ENCODE data around the gene MEAF6.

Gene MEAF6

DNA sequence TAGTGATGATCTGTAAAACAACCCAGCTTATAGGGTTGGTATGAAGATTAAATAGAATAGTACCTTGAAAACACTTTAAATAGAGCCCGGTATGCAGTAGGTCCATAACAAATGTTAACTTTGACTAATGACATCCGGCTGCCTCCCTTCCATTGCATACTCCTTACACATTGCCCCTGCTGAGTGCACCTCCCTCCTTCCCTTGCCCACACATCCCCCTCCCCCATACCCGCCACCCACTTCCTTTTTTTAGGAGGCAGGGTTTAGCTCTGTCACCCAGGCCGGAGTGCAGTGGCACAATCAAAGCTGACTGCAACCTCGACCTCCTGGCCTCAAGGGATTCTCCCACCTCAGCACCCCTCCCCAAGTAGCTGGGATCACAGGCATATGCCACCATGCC lies 64.6 kb downstream of the MEAF6 start:
- DNase-seq = no peak
- intact Hi-C loops (cut with DNase I) = no loop called here

DNA sequence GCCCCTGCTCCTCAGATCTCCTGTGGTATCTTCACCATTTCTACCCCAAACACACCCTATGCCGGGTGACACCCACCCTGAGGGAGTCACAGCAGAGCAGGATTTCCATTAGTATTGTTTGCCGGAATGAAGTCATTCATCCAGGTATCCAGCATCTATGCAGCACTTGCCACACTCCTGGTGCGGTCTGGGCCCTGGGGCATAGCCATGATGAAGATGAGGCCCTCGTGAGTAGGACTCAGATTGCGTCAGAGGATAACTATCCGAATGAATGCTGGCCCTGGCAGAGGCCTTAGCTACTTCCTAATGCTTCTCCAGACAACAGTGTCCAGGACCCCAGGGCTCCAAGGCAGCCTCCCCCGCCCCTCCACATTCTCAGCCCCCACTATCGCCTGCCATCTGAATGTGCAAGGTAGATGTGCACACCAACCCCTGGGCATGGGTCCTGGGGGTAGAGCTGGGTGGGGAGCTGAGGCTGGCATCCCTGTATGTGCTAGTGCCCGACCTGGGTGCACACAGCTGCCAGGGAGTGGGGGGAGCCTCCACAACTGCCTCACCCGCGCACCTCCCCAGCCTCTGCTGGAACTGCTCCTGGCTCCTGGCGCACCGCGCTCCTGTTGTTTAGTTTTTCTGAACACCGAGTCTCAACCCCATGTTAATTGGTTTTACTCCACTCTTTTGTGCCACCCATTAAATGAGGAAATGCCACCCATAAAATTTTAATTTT lies 65.7 kb downstream of the MEAF6 start:
- DNase-seq = no peak
- intact Hi-C loops (cut with DNase I) = no loop called here

DNA sequence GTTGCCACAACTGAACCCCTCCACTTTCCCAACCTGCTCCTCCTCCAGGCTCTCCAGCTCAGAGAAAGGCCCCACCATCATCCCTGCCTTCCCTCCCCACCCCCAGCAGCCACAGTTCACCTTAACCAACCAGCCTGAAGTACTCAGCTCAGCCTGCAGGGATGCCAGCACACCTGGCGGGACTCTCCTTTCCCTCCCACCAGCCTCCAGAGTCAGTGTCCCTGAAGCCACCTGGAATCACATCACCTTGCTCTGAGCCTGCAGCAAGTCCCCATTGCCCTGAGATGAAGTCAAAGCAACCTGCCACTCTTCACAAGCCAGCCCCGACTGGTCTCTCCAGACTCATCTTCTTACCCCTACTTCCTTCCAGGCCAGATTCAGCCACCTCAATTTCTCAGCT lies 66.4 kb downstream of the MEAF6 start:
- intact Hi-C loops (cut with DNase I) = no loop called here
- no peak for DNase-seq

DNA sequence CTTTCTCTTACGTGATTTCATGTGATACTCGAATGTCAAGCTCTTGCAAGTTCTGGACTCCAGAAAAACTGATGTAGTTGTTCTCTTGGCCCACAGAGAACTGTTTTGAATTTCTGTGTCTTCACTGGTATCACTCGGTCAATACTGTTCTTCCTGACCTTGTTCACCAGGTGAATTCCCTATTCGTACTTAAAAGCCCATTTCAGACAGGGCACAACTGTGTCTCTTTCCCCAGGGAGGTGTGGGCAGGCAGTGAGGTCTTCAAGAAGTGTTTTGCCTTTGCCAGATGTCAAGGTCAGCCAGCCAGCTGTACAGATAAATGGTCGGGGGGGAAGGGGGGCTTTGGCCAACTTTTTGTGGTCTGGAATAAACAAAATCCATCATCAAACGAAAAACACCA lies 67.7 kb downstream of the MEAF6 start:
- intact Hi-C loops (cut with DNase I) = no loop called here
- DNase-seq = no peak

DNA sequence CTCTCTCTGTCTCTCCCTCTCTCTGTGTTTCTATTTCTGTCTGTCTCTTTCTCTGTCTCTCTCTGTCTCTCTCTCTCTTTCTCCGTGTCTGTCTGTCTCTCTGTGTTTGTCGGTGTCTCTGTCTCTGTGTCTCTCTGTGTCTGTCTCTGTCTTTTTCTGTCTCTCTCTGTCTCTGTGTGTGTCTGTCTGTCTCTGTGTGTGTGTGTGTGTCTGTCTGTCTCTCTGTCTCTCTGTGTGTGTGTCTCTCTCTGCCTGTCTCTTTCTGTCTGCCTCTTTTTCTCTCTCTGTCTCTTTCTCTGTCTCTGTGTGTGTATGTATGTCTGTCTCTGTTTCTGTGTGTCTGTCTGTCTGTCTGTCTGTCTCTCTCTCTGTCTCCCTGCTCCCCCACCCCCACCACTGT lies 71.9 kb downstream of the MEAF6 start:
- no peak for DNase-seq
- intact Hi-C loops (cut with DNase I) = no loop called here

All from posterior cingulate gyrus (tissue), 11 donors.